GM12874 (cell line): ENCODE results near the gene WWC1.

ENCODE experiments used
- TF ChIP-seq, protein P1 (sequence below): IDR thresholded peaks from 2 replicates; pipeline ENCODE4 v1.5.1; 2011; ENCODE audit warnings: low read depth, mild to moderate bottlenecking, control low read depth, low read length, moderate library complexity; ENCODE audit not compliant: insufficient read depth

Gene WWC1

DNA sequence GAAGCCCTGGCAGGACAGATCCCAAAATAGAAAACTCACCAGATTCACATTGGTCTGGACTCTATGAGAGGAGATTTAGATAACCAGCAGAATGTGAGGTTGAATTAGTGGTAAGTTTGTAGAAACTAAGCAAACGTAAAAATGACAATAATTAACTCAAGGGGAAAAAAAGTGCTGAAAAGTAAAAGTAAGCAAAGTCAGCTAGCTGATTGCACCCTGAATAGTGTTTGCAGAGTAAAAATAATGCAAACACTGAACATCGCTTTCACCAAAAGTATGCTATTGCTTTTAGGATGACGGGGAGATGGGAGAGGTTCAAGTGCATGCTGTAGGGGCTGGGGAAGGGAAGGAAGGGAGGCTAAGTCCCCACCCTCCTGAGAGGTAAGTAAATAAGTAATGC is 102.3 kb downstream of the WWC1 start:
- TF ChIP-seq, protein P1, sequence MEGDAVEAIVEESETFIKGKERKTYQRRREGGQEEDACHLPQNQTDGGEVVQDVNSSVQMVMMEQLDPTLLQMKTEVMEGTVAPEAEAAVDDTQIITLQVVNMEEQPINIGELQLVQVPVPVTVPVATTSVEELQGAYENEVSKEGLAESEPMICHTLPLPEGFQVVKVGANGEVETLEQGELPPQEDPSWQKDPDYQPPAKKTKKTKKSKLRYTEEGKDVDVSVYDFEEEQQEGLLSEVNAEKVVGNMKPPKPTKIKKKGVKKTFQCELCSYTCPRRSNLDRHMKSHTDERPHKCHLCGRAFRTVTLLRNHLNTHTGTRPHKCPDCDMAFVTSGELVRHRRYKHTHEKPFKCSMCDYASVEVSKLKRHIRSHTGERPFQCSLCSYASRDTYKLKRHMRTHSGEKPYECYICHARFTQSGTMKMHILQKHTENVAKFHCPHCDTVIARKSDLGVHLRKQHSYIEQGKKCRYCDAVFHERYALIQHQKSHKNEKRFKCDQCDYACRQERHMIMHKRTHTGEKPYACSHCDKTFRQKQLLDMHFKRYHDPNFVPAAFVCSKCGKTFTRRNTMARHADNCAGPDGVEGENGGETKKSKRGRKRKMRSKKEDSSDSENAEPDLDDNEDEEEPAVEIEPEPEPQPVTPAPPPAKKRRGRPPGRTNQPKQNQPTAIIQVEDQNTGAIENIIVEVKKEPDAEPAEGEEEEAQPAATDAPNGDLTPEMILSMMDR: no peak

DNA sequence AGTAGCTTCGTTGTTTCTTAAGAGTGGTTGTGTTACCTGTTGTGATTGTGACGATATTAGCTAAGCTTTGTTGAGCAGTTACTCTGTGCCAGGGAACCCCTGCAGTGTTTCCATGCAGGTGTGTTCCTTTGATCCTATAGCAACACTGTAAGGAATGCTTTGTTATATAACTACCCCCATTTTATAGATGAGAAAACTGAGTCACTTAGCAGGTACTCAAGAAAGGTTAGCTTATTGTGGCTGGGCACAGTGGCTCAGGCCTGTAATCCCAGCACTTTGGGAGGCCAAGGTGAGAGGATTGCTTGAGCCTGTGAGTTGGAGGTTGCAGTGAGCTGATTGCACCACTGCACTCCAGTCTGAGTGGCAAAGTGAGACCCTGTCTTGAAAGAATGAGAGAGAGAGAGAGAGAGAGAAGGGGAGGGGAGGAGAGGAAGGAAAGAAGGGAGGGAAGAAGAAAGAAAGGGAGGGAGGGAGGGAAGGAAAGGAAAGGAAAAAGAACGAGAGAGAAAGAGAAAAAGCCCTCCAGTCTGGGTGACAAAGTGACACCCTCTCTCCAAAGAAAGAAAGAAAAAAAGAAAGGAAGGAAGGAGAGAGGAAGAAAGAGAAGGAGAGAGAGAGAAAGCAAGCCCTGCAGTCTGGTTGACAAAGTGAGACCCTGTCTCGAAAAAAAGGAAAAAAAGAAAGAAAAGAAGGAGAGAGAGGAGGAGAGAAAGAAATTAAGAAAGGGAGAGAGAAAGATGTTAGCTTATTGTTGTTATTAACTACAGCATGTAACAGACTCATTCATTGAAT is 109.2 kb downstream of the WWC1 start:
- TF ChIP-seq, protein P1: no peak

DNA sequence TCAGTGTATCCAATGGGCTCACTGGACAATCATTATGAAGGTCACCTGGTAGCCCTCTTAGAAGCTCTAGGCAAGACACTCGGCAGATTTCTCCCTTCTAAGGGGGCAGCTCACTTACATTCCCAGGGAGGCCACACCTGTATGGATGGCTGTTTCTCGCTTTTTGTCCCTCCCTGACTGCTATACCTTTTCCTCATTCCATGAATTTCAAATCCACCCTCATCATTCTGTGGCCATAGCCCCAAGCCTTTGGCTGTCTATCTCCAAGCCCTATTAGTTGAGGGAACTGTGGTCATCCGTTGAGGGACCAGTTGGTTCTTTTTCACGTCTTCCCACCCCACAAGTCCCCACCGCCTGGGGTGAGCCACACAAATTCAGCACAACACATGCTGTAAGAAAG is 109.8 kb downstream of the WWC1 start:
- TF ChIP-seq, protein P1: no peak

DNA sequence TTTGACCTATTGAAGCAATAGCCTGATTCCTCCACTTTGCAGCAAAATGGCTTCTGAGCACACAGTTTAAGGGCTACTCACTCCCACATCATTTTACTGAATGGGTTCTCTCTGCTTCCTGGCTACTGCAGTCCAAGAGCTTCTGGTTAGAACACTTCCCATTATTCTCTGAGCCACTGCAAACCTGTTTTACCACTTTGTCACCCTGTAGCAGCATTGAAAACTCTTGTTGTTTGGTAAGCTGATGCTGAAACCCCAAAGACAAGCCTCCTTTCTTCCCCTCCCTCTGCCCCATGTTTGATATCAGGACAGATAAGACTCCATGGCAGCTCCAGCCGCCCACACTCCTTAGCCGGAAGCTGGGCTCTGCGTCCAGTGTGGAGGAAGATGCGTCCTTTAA is 110.4 kb downstream of the WWC1 start:
- TF ChIP-seq, protein P1: no peak

DNA sequence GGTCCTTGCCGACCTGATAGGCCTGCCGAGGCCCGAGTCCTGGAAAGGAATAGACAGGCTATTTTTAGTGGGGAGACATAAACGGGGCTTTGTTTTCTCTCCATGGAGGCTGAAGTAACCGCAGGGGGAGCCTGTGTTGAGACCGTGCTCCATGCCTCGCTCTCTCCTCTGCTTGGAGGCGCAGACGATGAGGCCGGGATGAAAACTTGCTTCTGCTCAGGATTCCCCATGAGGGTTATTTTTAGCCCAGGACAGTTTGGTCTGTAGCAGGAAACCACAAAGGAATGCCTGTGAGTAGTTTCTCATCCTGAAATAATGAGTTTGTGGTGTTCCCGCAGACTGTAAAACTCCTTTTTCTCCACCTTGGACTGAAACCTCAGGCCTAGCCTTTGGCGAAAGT is 112.9 kb downstream of the WWC1 start:
- TF ChIP-seq, protein P1: no peak

DNA sequence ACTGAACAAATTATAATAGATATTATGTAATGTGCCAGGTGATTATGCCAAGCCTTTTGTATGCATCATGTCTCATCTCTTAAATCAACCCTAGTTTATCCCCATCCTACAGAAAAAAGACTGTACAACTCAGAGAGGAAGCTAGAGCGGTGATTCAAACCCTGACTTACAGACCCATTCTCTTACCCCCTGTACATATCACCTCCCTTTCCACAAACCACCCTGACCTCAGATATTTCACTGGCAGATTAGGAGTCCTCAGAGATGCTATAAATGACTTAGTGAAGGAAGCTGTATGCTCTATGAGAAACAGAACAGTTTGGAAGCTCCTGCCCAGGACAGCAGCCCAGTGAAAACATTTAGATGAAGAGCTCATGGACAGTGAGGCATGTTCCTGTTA is 115.8 kb downstream of the WWC1 start:
- TF ChIP-seq, protein P1: no peak

DNA sequence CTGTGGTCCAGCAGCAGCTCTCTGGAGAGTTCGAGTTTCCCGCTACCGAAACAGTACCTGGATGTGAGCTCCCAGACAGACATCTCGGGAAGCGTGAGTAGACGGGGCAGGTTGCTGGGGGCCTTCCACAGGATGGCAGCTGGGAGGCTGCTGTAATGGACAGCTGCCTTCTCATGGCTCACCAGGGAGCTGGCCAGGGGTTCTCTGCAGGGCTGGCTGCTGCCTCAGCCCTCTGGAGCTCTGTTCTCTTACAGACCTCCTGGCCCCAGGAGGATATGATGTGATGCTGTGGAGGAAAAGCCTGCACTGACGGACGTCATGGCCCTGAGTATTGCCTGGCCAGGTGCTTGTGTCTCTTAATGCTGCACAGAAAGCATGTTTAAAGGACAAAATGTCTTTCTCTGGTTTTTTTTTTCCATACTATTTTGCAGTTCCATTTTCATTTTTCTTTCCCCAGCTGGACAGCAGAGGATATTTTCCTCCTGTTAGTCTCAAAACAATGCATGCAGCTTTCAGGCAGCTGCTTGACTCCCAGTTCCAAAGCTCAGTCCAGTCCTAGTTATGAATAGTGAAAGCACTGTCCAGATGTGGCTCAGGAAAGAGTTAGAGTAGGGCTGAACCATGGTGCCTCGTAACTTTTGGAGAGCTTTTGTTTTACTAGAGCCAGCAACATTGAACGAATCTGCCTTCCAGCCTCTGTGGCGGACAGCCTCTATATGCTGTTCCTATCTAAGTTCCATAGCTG is 117.3 kb downstream of the WWC1 start:
- TF ChIP-seq, protein P1: no peak
